Measurements from ENCODE around the gene PITPNC1.

The PITPNC1 gene

GRCh38 chr17:67712375-67712774, 335.3 kb downstream of the PITPNC1 start:
- no peak for TF ChIP-seq CTCF (IDR thresholded peaks at IDR 0.05; ENCODE audit: low read length, missing control alignments)
- no peak for DNase-seq (ENCODE audit: low read depth)
- no peak overlapping the region for H3K4me3 ChIP-seq (replicated peaks; ENCODE audit: low read depth, low read length)

- DNase-seq (ENCODE audit: low read depth), result no peak
- no peak overlapping the region for H3K4me3 ChIP-seq (replicated peaks; ENCODE audit: low read depth, low read length)
- TF ChIP-seq CTCF (IDR thresholded peaks at IDR 0.05; ENCODE audit: low read length, missing control alignments), result no peak
These were observed 336.1 kb downstream of the PITPNC1 start for GRCh38 chr17:67713169-67713568.

GRCh38 chr17:67716405-67716798, 339.3 kb downstream of the PITPNC1 start:
- H3K4me3 ChIP-seq (replicated peaks; ENCODE audit: low read depth, low read length), result no peak overlapping the region
- no peak for TF ChIP-seq CTCF (IDR thresholded peaks at IDR 0.05; ENCODE audit: low read length, missing control alignments)
- no peak for DNase-seq (ENCODE audit: low read depth)

GRCh38 chr17:67717192-67717623, 340.1 kb downstream of the PITPNC1 start:
- DNase-seq (ENCODE audit: low read depth), result no peak
- peak overlapping the region; percentile 100 for H3K4me3 ChIP-seq (replicated peaks; ENCODE audit: low read depth, low read length)
- TF ChIP-seq CTCF (IDR thresholded peaks at IDR 0.05; ENCODE audit: low read length, missing control alignments), result no peak

GRCh38 chr17:67717624-67718324, 340.7 kb downstream of the PITPNC1 start, which contains the start of gene NOL11:
TSS of gene NOL11 (plus strand) at chr17:67717936. CDS start at chr17:67717948, 12 bp downstream.
- TF ChIP-seq CTCF (IDR thresholded peaks at IDR 0.05; ENCODE audit: low read length, missing control alignments), result peak; percentile 91
- peak; percentile 99 for DNase-seq (ENCODE audit: low read depth)
- peak within 1 kb of the TSS; percentile 100 for H3K4me3 ChIP-seq (replicated peaks; ENCODE audit: low read depth, low read length)

GRCh38 chr17:67718325-67718941, 341.4 kb downstream of the PITPNC1 start:
- H3K4me3 ChIP-seq (replicated peaks; ENCODE audit: low read depth, low read length), result peak overlapping the region; percentile 100
- no peak for TF ChIP-seq CTCF (IDR thresholded peaks at IDR 0.05; ENCODE audit: low read length, missing control alignments)
- DNase-seq (ENCODE audit: low read depth), result peak; percentile 21
